ENCODE results near the gene SLC4A4.

The SLC4A4 gene

GRCh38 chr4:71602289-71602900, 263.6 kb downstream of the SLC4A4 start:
- no peak for DNase-seq (ENCODE audit: low read depth)

GRCh38 chr4:71604785-71605184, 266.0 kb downstream of the SLC4A4 start:
- DNase-seq (ENCODE audit: low read depth) = no peak

- no peak for DNase-seq (ENCODE audit: low read depth)
Measured at GRCh38 chr4:71607109-71607508, 268.3 kb downstream of the SLC4A4 start.

- peak; percentile 38 for DNase-seq (ENCODE audit: low read depth)
Measured at GRCh38 chr4:71607780-71608677, 269.2 kb downstream of the SLC4A4 start.

GRCh38 chr4:71608678-71609071, 269.9 kb downstream of the SLC4A4 start:
- no peak for DNase-seq (ENCODE audit: low read depth)

GRCh38 chr4:71609167-71609566, 270.3 kb downstream of the SLC4A4 start:
- DNase-seq (ENCODE audit: low read depth) = peak; percentile 10

GRCh38 chr4:71609651-71610050, 270.8 kb downstream of the SLC4A4 start:
- no peak for DNase-seq (ENCODE audit: low read depth)

- DNase-seq (ENCODE audit: low read depth) = no peak
Measured at GRCh38 chr4:71614621-71615020, 275.8 kb downstream of the SLC4A4 start.

GRCh38 chr4:71616168-71616811, 277.5 kb downstream of the SLC4A4 start:
- no peak for DNase-seq (ENCODE audit: low read depth)
